ENCODE measurements around the gene OTOP2.
A peak's percentile ranks its signal among the peaks of the same experiment; 100 is the strongest.
"Not testable (repeated sequence)": the region's sequence is repeated elsewhere in the genome, so short reads cannot be mapped to it uniquely, and the experiment has no call there.

OTOP2 gene

GRCh38 chr17:74901353-74902135 lies 22.5 kb upstream of the OTOP2 start:
- no peak overlapping the region for H3K4me3 ChIP-seq (ENCODE audit: low read depth, low read length)

GRCh38 chr17:74903034-74903433 lies 21.0 kb upstream of the OTOP2 start:
- no peak overlapping the region for H3K4me3 ChIP-seq (ENCODE audit: low read depth, low read length)

- H3K4me3 ChIP-seq (ENCODE audit: low read depth, low read length) = no peak overlapping the region
Measured at GRCh38 chr17:74903671-74904070, 20.4 kb upstream of the OTOP2 start.

GRCh38 chr17:74904687-74905409 lies 19.2 kb upstream of the OTOP2 start:
- no peak overlapping the region for H3K4me3 ChIP-seq (ENCODE audit: low read depth, low read length)

GRCh38 chr17:74906214-74906793 lies 17.8 kb upstream of the OTOP2 start:
- not testable (repeated sequence) for H3K4me3 ChIP-seq (ENCODE audit: low read depth, low read length)

GRCh38 chr17:74907012-74907411 lies 17.1 kb upstream of the OTOP2 start:
- H3K4me3 ChIP-seq (ENCODE audit: low read depth, low read length) = no peak overlapping the region

- H3K4me3 ChIP-seq (ENCODE audit: low read depth, low read length) = not testable (repeated sequence)
Measured at GRCh38 chr17:74909097-74909496, 15.0 kb upstream of the OTOP2 start.

- H3K4me3 ChIP-seq (ENCODE audit: low read depth, low read length) = not testable (repeated sequence)
Measured at GRCh38 chr17:74911423-74911822, 12.7 kb upstream of the OTOP2 start.

- no peak overlapping the region for H3K4me3 ChIP-seq (ENCODE audit: low read depth, low read length)
Measured at GRCh38 chr17:74916136-74916850, 7.8 kb upstream of the OTOP2 start.

GRCh38 chr17:74916851-74917199 lies 7.2 kb upstream of the OTOP2 start:
- no peak overlapping the region for H3K4me3 ChIP-seq (ENCODE audit: low read depth, low read length)

- H3K4me3 ChIP-seq (ENCODE audit: low read depth, low read length) = no peak overlapping the region
Measured at GRCh38 chr17:74917430-74917829, 6.6 kb upstream of the OTOP2 start.

GRCh38 chr17:74918906-74919305 lies 5.2 kb upstream of the OTOP2 start:
- no peak overlapping the region for H3K4me3 ChIP-seq (ENCODE audit: low read depth, low read length)

- no peak overlapping the region for H3K4me3 ChIP-seq (ENCODE audit: low read depth, low read length)
Measured at GRCh38 chr17:74919440-74920305, 4.4 kb upstream of the OTOP2 start.

- H3K4me3 ChIP-seq (ENCODE audit: low read depth, low read length) = no peak overlapping the region
Measured at GRCh38 chr17:74920306-74920620, 3.8 kb upstream of the OTOP2 start.

- no peak overlapping the region for H3K4me3 ChIP-seq (ENCODE audit: low read depth, low read length)
Measured at GRCh38 chr17:74920642-74921025, 3.4 kb upstream of the OTOP2 start.

- H3K4me3 ChIP-seq (ENCODE audit: low read depth, low read length) = no peak overlapping the region
Measured at GRCh38 chr17:74921026-74921681, 2.9 kb upstream of the OTOP2 start.

GRCh38 chr17:74921769-74922168 lies 2.3 kb upstream of the OTOP2 start:
- no peak overlapping the region for H3K4me3 ChIP-seq (ENCODE audit: low read depth, low read length)

GRCh38 chr17:74922172-74922571 lies 1.9 kb upstream of the OTOP2 start:
- H3K4me3 ChIP-seq (ENCODE audit: low read depth, low read length) = no peak overlapping the region

GRCh38 chr17:74922694-74923537 lies 1.2 kb upstream of the OTOP2 start, which contains the start of gene USH1G:
USH1G (minus strand) TSS chr17:74923255; CDS start chr17:74923073, 182 bp downstream.
- H3K4me3 ChIP-seq (ENCODE audit: low read depth, low read length) = peak within 1 kb of the TSS; percentile 18
